SK-N-SH treated with all-trans-retinoic acid at 6 μM for 48 hours (cell line): ENCODE results near the gene RNU2-63P.
"Not testable (repeated sequence)": the region's sequence is repeated elsewhere in the genome, so short reads cannot be mapped to it uniquely, and the experiment has no call there.

Experiments
- ARNTL ChIP-seq: fragments of 450-650 bp; formaldehyde crosslinking; IDR thresholded peaks from 2 replicates; pipeline ENCODE4 v1.5.0; 2020; ENCODE audit warnings: low read depth, mild to moderate bottlenecking, moderate library complexity, borderline replicate concordance
- BACH2 ChIP-seq: fragments of 250-450 bp; sonication (Bioruptor Pico); IDR thresholded peaks from 2 replicates; pipeline ENCODE4 v1.9.0; 2021; ENCODE audit warnings: mild to moderate bottlenecking, borderline replicate concordance
- OSR1 ChIP-seq: fragments of 250-450 bp; sonication (Bioruptor Pico); IDR thresholded peaks from 2 replicates; pipeline ENCODE4 v1.8.0; 2022; ENCODE audit warnings: moderate library complexity, mild to moderate bottlenecking, inconsistent platforms
- PPARA ChIP-seq: fragments of 250-450 bp; sonication (Bioruptor Pico); IDR thresholded peaks from 2 replicates; pipeline ENCODE4 v1.5.0; 2020; ENCODE audit warnings: mild to moderate bottlenecking, borderline replicate concordance
- RARB ChIP-seq: fragments of 250-450 bp; sonication (Bioruptor Pico); IDR thresholded peaks from 2 replicates; pipeline ENCODE4 v1.8.0; 2021; ENCODE audit warnings: mild to moderate bottlenecking, moderate library complexity
- ZFP30 ChIP-seq: fragments of 450-650 bp; formaldehyde crosslinking; IDR thresholded peaks from 2 replicates; pipeline ENCODE4 v1.5.0; 2022; ENCODE audit warnings: mild to moderate bottlenecking, moderate library complexity
- TF ChIP-seq, protein P1 (sequence below): fragments of 250-450 bp; sonication (Bioruptor Pico); IDR thresholded peaks from 2 replicates; pipeline ENCODE4 v1.5.1; 2020; ENCODE audit warnings: low read depth, mild to moderate bottlenecking, moderate library complexity
- TF ChIP-seq, protein P2 (sequence below): fragments of 250-450 bp; sonication (Bioruptor Pico); IDR thresholded peaks from 2 replicates; pipeline ENCODE4 v1.8.0; 2021; ENCODE audit warnings: low read depth, mild to moderate bottlenecking, moderate library complexity, borderline replicate concordance

DNA sequence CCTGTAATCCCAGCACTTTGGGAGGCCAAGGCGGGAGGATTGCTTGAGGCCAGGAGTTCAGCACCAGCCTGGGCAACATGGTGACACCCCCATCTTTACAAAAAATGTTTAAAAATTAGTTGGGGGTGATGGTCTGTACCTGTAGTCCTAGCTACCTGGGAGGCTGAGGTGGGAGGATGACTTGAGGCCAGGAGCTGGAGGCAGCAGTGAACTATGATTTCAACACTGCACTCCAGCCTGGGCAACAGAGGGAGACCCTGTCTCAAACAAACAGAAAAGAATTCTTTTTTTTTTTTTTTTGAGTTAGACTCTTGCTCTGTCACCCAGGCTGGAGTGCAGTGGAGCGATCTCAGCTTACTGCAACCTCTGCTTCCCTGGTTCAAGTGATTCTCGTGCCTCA, 15.9 kb downstream of the RNU2-63P start:
- not testable (repeated sequence) for TF ChIP-seq RARB (CRISPR knock-in tag); PPARA; ZFP30 (CRISPR knock-in tag); ARNTL (CRISPR knock-in tag); OSR1 (CRISPR knock-in tag); BACH2
- TF ChIP-seq, protein P1, sequence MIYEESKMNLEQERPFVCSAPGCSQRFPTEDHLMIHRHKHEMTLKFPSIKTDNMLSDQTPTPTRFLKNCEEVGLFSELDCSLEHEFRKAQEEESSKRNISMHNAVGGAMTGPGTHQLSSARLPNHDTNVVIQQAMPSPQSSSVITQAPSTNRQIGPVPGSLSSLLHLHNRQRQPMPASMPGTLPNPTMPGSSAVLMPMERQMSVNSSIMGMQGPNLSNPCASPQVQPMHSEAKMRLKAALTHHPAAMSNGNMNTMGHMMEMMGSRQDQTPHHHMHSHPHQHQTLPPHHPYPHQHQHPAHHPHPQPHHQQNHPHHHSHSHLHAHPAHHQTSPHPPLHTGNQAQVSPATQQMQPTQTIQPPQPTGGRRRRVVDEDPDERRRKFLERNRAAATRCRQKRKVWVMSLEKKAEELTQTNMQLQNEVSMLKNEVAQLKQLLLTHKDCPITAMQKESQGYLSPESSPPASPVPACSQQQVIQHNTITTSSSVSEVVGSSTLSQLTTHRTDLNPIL, result not testable (repeated sequence)
- TF ChIP-seq, protein P2, sequence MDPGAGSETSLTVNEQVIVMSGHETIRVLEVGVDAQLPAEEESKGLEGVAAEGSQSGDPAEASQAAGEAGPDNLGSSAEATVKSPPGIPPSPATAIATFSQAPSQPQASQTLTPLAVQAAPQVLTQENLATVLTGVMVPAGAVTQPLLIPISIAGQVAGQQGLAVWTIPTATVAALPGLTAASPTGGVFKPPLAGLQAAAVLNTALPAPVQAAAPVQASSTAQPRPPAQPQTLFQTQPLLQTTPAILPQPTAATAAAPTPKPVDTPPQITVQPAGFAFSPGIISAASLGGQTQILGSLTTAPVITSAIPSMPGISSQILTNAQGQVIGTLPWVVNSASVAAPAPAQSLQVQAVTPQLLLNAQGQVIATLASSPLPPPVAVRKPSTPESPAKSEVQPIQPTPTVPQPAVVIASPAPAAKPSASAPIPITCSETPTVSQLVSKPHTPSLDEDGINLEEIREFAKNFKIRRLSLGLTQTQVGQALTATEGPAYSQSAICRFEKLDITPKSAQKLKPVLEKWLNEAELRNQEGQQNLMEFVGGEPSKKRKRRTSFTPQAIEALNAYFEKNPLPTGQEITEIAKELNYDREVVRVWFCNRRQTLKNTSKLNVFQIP (CRISPR knock-in tag), result not testable (repeated sequence)
